OCI-LY7 (cell line): Measurements from ENCODE around the gene MPC2. TPM values are rescaled to one million over a fixed set of nuclear protein-coding genes. Genes with fewer than 3 reads are reported as not detected.

ENCODE experiments used
- BruUV-seq: library from RNA; stranded (reverse); fragments of 400-500 nt; replicated peaks from 2 replicates; lab custom pipeline; 2021; lab: Mats Ljungman, UMichigan
- CTCF ChIA-PET: fragments of 300-600 bp; sonication (Branson Sonifier 250); formaldehyde crosslinking; loops from one replicate; lab custom pipeline; 2022; ENCODE audit warnings: antibody characterized with exemption; ENCODE audit not compliant: unreplicated experiment; lab: Charles Lee
- POLR2A ChIA-PET: fragments of 300-600 bp; sonication (Branson Sonifier 250); formaldehyde crosslinking; loops from one replicate; lab custom pipeline; 2022; ENCODE audit warnings: antibody characterized with exemption; lab: Charles Lee
- DNase-seq: peaks from one replicate; pipeline ENCODE4 v3.0.0-alpha.2; 2015; ENCODE audit warnings: low spot score
- H2AFZ ChIP-seq: fragments of 200-600 bp; sonication (generic), shearing (Covaris generic); 2 replicates; pipeline ENCODE4 v1.6.1; 2014; ENCODE audit warnings: mild to moderate bottlenecking, antibody characterized with exemption, low read length, moderate library complexity
- H3K27ac ChIP-seq: fragments of 200-600 bp; sonication (generic); 2 replicates; pipeline ENCODE4 v1.5.1; 2014; ENCODE audit warnings: mixed run types, low read depth, mild to moderate bottlenecking, moderate library complexity, low read length, inconsistent platforms; ENCODE audit not compliant: poor library complexity, severe bottlenecking
- H3K36me3 ChIP-seq: fragments of 200-600 bp; sonication (generic); 2 replicates; pipeline ENCODE4 v1.6.1; 2014; ENCODE audit warnings: mild to moderate bottlenecking, antibody characterized with exemption, low read length, moderate library complexity, mixed read lengths; ENCODE audit not compliant: insufficient read depth
- H3K4me1 ChIP-seq: fragments of 200-600 bp; sonication (generic); 2 replicates; pipeline ENCODE4 v1.5.1; 2014; ENCODE audit warnings: mild to moderate bottlenecking, low read length; ENCODE audit not compliant: insufficient read depth, poor library complexity, severe bottlenecking
- H3K4me2 ChIP-seq: fragments of 200-600 bp; sonication (generic); 2 replicates; pipeline ENCODE4 v1.6.1; 2014; ENCODE audit warnings: mild to moderate bottlenecking, low read length
- H3K4me3 ChIP-seq: fragments of 200-600 bp; sonication (generic); 2 replicates; pipeline ENCODE4 v1.5.1; 2014; ENCODE audit warnings: mild to moderate bottlenecking, low read depth, low read length; ENCODE audit not compliant: poor library complexity, severe bottlenecking
- H3K79me2 ChIP-seq: fragments of 200-600 bp; sonication (generic); 2 replicates; pipeline ENCODE4 v1.6.1; 2016; ENCODE audit warnings: low read depth, mild to moderate bottlenecking, low read length, moderate library complexity, mixed read lengths; ENCODE audit not compliant: insufficient read depth
- H3K9me2 ChIP-seq: fragments of 200-600 bp; sonication (generic); 2 replicates; pipeline ENCODE4 v1.6.1; 2016; ENCODE audit warnings: mild to moderate bottlenecking, low read length, mixed read lengths; ENCODE audit not compliant: insufficient read depth
- H3K9me3 ChIP-seq: fragments of 200-600 bp; sonication (generic); 2 replicates; pipeline ENCODE4 v1.6.1; 2014; ENCODE audit warnings: mild to moderate bottlenecking, mixed run types, low read length, mixed read lengths
- H4K20me1 ChIP-seq: fragments of 200-600 bp; sonication (generic); 2 replicates; pipeline ENCODE4 v1.6.1; 2014; ENCODE audit warnings: mild to moderate bottlenecking, antibody characterized with exemption, low read length, moderate library complexity, mixed read lengths; ENCODE audit not compliant: insufficient read depth
- EZH2phosphoT487 ChIP-seq: fragments of 200-600 bp; sonication (generic); IDR thresholded peaks from 2 replicates; pipeline ENCODE4 v1.6.1; 2018; ENCODE audit warnings: low read depth, borderline replicate concordance, mild to moderate bottlenecking, mixed run types, antibody characterized with exemption, low read length, moderate library complexity, mixed read lengths
- intact Hi-C: fragments of 100-400 bp; cut with micrococcal nuclease; formaldehyde crosslinking; loops from one replicate; pipeline ENCODE4 v1.10.0; 2022; ENCODE audit not compliant: unreplicated experiment
- total RNA-seq, 2 experiments: library from RNA; depleted of rRNA in 1 of 2; stranded (reverse); fragments of >200 nt in 1 of 2; shearing (Covaris generic) in 1 of 2; gene quantifications; 2 replicates each; pipeline ENCODE4 v1.2.3, GENCODE V29; 2014 to 2022
- TF ChIP-seq, protein P1 (sequence below): fragments of 200-600 bp; sonication (generic); conservative IDR thresholded peaks from 2 replicates; pipeline ENCODE4 v1.5.1; 2014; ENCODE audit warnings: mild to moderate bottlenecking, antibody characterized with exemption, low read length, moderate library complexity, mixed read lengths

The MPC2 gene
- total RNA-seq, 2 experiments from 2014 or later = 19.4 to 56.4 TPM

DNA sequence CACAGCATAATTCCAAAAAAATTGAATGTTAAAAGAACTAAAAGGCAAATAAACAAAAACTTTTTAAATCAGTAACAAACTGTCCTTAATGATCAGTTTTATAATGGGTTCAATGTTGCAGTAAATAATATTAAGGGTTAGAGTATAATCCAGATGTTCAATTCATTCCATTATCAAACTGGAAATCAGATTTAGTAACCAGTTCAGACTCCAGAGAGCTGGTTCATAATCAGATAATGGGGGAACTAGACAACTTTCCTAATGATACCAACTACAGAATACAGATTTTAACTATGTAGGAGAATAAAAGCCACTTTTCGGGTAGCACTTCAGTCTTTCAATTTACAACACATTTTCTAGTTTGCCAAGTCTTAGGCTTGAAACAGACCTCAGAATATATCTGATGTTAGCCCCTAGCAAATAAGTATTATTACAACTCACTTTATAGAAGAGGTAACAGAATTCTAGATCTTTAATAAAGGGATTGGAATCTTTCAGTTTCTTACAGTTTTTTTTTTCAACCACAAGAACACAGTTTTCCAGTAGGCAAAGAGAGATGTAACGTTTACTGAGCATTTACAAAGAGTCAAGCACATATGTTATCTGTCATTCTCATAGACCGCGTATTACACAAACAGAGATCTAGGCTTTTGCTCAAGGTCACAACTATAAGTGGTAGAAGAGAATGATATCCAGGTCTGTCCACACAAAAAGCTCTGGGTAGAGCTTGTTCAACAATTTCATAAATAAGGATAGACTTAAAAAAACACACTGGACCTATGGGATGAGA lies 2.3 kb downstream of the MPC2 start:
- no peaks in the 10 kb centered on the region for H3K36me3 ChIP-seq
- peaks cover 8% of the 10 kb centered on the region; the same call in 1 of the 2 replicates for H4K20me1 ChIP-seq
- peak overlapping the region; percentile 89 for H3K27ac ChIP-seq
- no peak for DNase-seq
- peaks cover 22% of the 10 kb centered on the region for H3K4me1 ChIP-seq
- ChIA-PET CTCF (interaction anchor here (0.6 to 1.2 kb wide), 2 partner anchors 17 to 148 kb away, joined by 3 read pairs; no protein-coding TSS in a partner anchor), POLR2A (interaction anchor here (0.6 to 1.5 kb wide), 8 partner anchors 14 to 605 kb away, joined by 3 to 4 read pairs (median 3); partner anchors contain the start of genes ADCY10 and SFT2D2)
- peak overlapping the region; percentile 87 for H3K4me2 ChIP-seq
- H3K9me3 ChIP-seq = no peaks in the 10 kb centered on the region
- BruUV-seq = no TSS peak
- H3K9me2 ChIP-seq = no peaks in the 10 kb centered on the region
- H3K4me3 ChIP-seq = peak overlapping the region; percentile 90
- intact Hi-C loops = loop anchor here (2.0 to 5.0 kb wide), 4 partner anchors 212 to 712 kb away; partner anchors contain the start of genes POU2F1 and SFT2D2
- peaks cover 78% of the 10 kb centered on the region for H3K79me2 ChIP-seq
- TF ChIP-seq, protein P1, sequence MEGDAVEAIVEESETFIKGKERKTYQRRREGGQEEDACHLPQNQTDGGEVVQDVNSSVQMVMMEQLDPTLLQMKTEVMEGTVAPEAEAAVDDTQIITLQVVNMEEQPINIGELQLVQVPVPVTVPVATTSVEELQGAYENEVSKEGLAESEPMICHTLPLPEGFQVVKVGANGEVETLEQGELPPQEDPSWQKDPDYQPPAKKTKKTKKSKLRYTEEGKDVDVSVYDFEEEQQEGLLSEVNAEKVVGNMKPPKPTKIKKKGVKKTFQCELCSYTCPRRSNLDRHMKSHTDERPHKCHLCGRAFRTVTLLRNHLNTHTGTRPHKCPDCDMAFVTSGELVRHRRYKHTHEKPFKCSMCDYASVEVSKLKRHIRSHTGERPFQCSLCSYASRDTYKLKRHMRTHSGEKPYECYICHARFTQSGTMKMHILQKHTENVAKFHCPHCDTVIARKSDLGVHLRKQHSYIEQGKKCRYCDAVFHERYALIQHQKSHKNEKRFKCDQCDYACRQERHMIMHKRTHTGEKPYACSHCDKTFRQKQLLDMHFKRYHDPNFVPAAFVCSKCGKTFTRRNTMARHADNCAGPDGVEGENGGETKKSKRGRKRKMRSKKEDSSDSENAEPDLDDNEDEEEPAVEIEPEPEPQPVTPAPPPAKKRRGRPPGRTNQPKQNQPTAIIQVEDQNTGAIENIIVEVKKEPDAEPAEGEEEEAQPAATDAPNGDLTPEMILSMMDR = no peak
- TF ChIP-seq EZH2phosphoT487 = no peak
- peak overlapping the region; percentile 70; the same call in 1 of the 2 replicates for H2AFZ ChIP-seq

DNA sequence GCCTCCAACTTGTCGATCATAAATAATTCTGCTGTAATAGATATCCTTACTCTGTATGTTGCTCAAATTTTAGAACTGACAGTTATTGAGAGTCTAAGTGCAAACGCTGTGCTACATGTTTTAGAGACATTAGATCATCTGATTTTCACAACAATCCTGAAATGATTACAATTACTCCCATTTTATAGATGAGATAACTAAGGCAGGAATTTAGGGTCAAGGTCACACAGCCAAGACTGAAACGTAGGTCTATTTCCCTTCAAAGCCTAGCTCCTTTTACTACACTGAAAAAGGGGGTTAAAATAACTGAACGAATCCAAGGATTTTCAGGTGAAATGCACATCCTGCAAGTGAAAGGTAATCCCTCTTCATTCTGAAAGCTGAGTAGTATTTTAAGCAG lies 3.1 kb downstream of the MPC2 start:
- Histone ChIP-seq H3K36me3 (no peaks in the 10 kb centered on the region), H3K79me2 (peaks cover 74% of the 10 kb centered on the region), H3K4me2 (peak overlapping the region; percentile 87), H3K9me3 (no peaks in the 10 kb centered on the region), H2AFZ (no peak overlapping the region), H3K4me3 (peak overlapping the region; percentile 90), H3K27ac (no peak overlapping the region), H3K9me2 (no peaks in the 10 kb centered on the region), H3K4me1 (peaks cover 22% of the 10 kb centered on the region), H4K20me1 (peaks cover 8% of the 10 kb centered on the region; the same call in 1 of the 2 replicates)
- CTCF ChIA-PET = interaction anchor here (1.2 kb wide), 1 partner anchor 16 kb away, joined by 3 read pairs; no protein-coding TSS in a partner anchor
- BruUV-seq = TSS peak; percentile 64
- TF ChIP-seq, protein P1 = no peak
- TF ChIP-seq EZH2phosphoT487 = no peak
- DNase-seq = no peak
- POLR2A ChIA-PET = interaction anchor here (0.6 to 1.1 kb wide), 5 partner anchors 10 to 604 kb away, joined by 3 to 4 read pairs (median 3); partner anchors contain the start of gene ADCY10
- intact Hi-C loops = loop anchor here (2.0 kb wide), 1 partner anchor 211 kb away; no protein-coding TSS in a partner anchor
